Thyroid gland (tissue), 4 donors: ENCODE data around the gene LIN7A. TPM values are rescaled to one million over a fixed set of nuclear protein-coding genes. Genes with fewer than 3 reads are reported as not detected.

Experiments
- DNase-seq, 2 donors: peaks; one replicate each; pipeline ENCODE4 v3.0.0-alpha.2; 2019
- H3K27ac ChIP-seq, 3 donors: fragments of 200-600 bp; sonication (generic); 1 replicate in 2 of 3; 2 replicates in 1 of 3; pipeline ENCODE4 v1.5.1; 2016 to 2019; ENCODE audit warnings: mild to moderate bottlenecking in 1 of 3, moderate library complexity in 1 of 3
- H3K27me3 ChIP-seq: fragments of 200-600 bp; sonication (generic); one replicate; pipeline ENCODE4 v1.5.1; 2019
- H3K36me3 ChIP-seq, 2 donors: fragments of 200-600 bp; sonication (generic); one replicate each; pipeline ENCODE4 v1.5.1; 2016 to 2019
- H3K4me1 ChIP-seq, 2 donors: fragments of 200-600 bp; sonication (generic); one replicate each; pipeline ENCODE4 v1.5.1; 2017 to 2019
- H3K4me3 ChIP-seq, 3 donors: fragments of 200-600 bp; sonication (generic); replicated peaks in 1 of 3; 1 replicate in 2 of 3; 2 replicates in 1 of 3; pipeline ENCODE4 v1.5.1; 2016; ENCODE audit warnings: mild to moderate bottlenecking in 1 of 3
- H3K9me3 ChIP-seq: fragments of 200-600 bp; sonication (generic); one replicate; pipeline ENCODE4 v1.5.1; 2017
- POLR2A ChIP-seq, 2 donors: fragments of 450-650 bp; IDR thresholded peaks; one replicate each; pipeline ENCODE4 v1.6.1; 2017; ENCODE audit warnings: antibody characterized with exemption in 2 of 2, mild to moderate bottlenecking in 2 of 2, moderate library complexity in 1 of 2
- WGBS, 2 donors: methylation state at CpG; one replicate each; pipeline ENCODE4 v1.1.5; 2017; 5-methylcytosine and 5-hydroxymethylcytosine counted together
- intact Hi-C: fragments of 100-400 bp; cut with DNase I; formaldehyde crosslinking; loops from one replicate; pipeline ENCODE4 v1.15.1; 2023
- microRNA counts, 2 donors: library from miRNA; unstranded; fragments of <30 nt; microRNA quantifications; one replicate each; lab custom pipeline; 2016 to 2017
- microRNA-seq: library from miRNA; unstranded; fragments of <30 nt; microRNA quantifications from one replicate; pipeline ENCODE4, GENCODE V29; 2016
- small RNA-seq: library from RNA; depleted of rRNA; stranded (forward); fragments of <200 nt; gene quantifications from one replicate; pipeline ENCODE3, GENCODE V24; 2016
- total RNA-seq, 4 donors: library from RNA; depleted of rRNA; stranded (reverse); fragments of >200 nt; gene quantifications; one replicate each; pipeline ENCODE4 v1.2.3, GENCODE V29; 2016
- TF ChIP-seq, protein P1 (sequence below), 6 experiments: fragments of 200-600 bp in 3 of 6; fragments of 450-650 bp in 3 of 6; sonication (generic) in 3 of 6; IDR thresholded peaks; one replicate each; pipeline ENCODE4 v1.5.1; 2016 to 2019; ENCODE audit warnings: antibody characterized with exemption in 6 of 6, mild to moderate bottlenecking in 2 of 6, inconsistent platforms in 1 of 6, moderate library complexity in 1 of 6

Gene LIN7A
- total RNA-seq, 4 donors from 2014 or later = 7.9 to 21.4 (median 18.4) TPM

GRCh38 chr12:80747800-80748199, 189.9 kb downstream of the LIN7A start:
- no peaks in the 10 kb centered on the region for H3K27me3 ChIP-seq
- H3K27ac ChIP-seq = no peak overlapping the region
- intact Hi-C loops = no loop called here
- no peaks in the 10 kb centered on the region for H3K36me3 ChIP-seq
- no peaks in the 10 kb centered on the region for H3K4me1 ChIP-seq
- DNase-seq = no peak
- H3K9me3 ChIP-seq = no peaks in the 10 kb centered on the region
- H3K4me3 ChIP-seq = no peak overlapping the region
- TF ChIP-seq, protein P1, sequence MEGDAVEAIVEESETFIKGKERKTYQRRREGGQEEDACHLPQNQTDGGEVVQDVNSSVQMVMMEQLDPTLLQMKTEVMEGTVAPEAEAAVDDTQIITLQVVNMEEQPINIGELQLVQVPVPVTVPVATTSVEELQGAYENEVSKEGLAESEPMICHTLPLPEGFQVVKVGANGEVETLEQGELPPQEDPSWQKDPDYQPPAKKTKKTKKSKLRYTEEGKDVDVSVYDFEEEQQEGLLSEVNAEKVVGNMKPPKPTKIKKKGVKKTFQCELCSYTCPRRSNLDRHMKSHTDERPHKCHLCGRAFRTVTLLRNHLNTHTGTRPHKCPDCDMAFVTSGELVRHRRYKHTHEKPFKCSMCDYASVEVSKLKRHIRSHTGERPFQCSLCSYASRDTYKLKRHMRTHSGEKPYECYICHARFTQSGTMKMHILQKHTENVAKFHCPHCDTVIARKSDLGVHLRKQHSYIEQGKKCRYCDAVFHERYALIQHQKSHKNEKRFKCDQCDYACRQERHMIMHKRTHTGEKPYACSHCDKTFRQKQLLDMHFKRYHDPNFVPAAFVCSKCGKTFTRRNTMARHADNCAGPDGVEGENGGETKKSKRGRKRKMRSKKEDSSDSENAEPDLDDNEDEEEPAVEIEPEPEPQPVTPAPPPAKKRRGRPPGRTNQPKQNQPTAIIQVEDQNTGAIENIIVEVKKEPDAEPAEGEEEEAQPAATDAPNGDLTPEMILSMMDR (IDR thresholded peaks at IDR 0.05) = no peak
- no peak for TF ChIP-seq POLR2A (IDR thresholded peaks at IDR 0.05)
- WGBS, 2 donors = 66 to 81% methylated on average over 2 of the region's 2 CpGs

GRCh38 chr12:80745851-80746505, 191.8 kb downstream of the LIN7A start:
- Histone ChIP-seq H3K27me3 (no peaks in the 10 kb centered on the region), H3K4me1 (no peaks in the 10 kb centered on the region), H3K36me3 (no peaks in the 10 kb centered on the region), H3K9me3 (no peaks in the 10 kb centered on the region), H3K4me3 (no peak overlapping the region), H3K27ac (no peak overlapping the region)
- no peak for TF ChIP-seq POLR2A (IDR thresholded peaks at IDR 0.05)
- TF ChIP-seq, protein P1 (IDR thresholded peaks at IDR 0.05) = no peak
- 76 to 78% methylated on average over 6 of the region's 6 CpGs for WGBS, 2 donors
- intact Hi-C loops = no loop called here
- DNase-seq = no peak

MicroRNA genes within 50 kb of the gene (microRNA counts, 767-probe panel; counts per million panel counts)
- 0 to 1,236 counts per million in 2 donors for microRNA hsa-miR-617 (lab: Ali Mortazavi, UCI)
- microRNA hsa-miR-618 (lab: Ali Mortazavi, UCI) = 0 to 1,548 counts per million in 2 donors

Small RNA genes within 50 kb of the gene (microRNA-seq; reads per million reads assigned to microRNA genes)
- gene MIR617 (not detected), gene MIR618 (1.1 reads per million)

Small RNA genes within 50 kb of the gene (small RNA-seq; reads per million reads assigned to genes)
- gene MIR617 = not detected
- gene MIR618 = not detected

Other genes starting within 250 kb of the LIN7A start
- not detected for gene MYF6, start 230.3 kb downstream of the LIN7A start, total RNA-seq
- not detected for gene MYF5, start 221.0 kb downstream of the LIN7A start, total RNA-seq
- gene ACSS3, start 140.1 kb upstream of the LIN7A start, total RNA-seq = 10 to 100 TPM; 32.5 to 63.8 (median 41.0) TPM